Upper lobe of left lung (tissue), 4 donors: ENCODE data around the gene EHF.

ENCODE experiments used
- EP300 ChIP-seq, 4 donors: sonication (generic); formaldehyde crosslinking; IDR thresholded peaks; one replicate each; pipeline ENCODE4 v1.5.1; 2017; ENCODE audit warnings: antibody characterized with exemption in 4 of 4, control low read depth in 2 of 4
- POLR2A ChIP-seq, 4 donors: fragments of 450-650 bp; IDR thresholded peaks; one replicate each; pipeline ENCODE4 v1.5.1; 2016 to 2017; ENCODE audit warnings: antibody characterized with exemption in 4 of 4, mild to moderate bottlenecking in 2 of 4
- POLR2AphosphoS5 ChIP-seq, 2 donors: sonication (generic); formaldehyde crosslinking; IDR thresholded peaks; one replicate each; pipeline ENCODE4 v1.5.1; 2017; ENCODE audit warnings: antibody characterized with exemption in 2 of 2
- TF ChIP-seq, protein P1 (sequence below), 6 experiments: fragments of 450-650 bp in 4 of 6; fragments of 200-600 bp in 2 of 6; sonication (generic) in 2 of 6; IDR thresholded peaks; one replicate each; pipeline ENCODE4 v1.5.1; 2016 to 2019; ENCODE audit warnings: antibody characterized with exemption in 6 of 6

DNA sequence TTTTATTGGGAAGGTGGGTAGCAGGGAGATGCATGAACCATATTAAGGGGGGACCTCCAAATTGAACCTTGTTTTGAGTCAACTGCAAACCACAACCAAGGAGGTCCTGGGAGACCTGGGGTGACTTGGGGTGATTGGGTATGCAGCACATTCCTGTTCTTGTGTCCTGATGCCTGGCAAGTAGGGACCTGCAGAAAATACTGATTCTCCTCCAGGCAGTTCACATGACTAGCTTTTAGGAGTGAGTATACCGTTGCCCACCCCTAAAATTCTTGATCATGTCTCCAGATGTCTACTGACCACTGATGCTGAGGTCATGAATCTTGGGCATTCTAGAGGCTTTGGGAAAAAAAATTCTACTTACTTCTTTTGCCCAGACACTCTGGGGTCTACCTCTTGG, 6.3 kb downstream of the EHF start:
- TF ChIP-seq POLR2AphosphoS5 (IDR thresholded peaks at IDR 0.05) (no peak), POLR2A (IDR thresholded peaks at IDR 0.05) (no peak), EP300 (IDR thresholded peaks at IDR 0.05) (no peak)
- TF ChIP-seq, protein P1, sequence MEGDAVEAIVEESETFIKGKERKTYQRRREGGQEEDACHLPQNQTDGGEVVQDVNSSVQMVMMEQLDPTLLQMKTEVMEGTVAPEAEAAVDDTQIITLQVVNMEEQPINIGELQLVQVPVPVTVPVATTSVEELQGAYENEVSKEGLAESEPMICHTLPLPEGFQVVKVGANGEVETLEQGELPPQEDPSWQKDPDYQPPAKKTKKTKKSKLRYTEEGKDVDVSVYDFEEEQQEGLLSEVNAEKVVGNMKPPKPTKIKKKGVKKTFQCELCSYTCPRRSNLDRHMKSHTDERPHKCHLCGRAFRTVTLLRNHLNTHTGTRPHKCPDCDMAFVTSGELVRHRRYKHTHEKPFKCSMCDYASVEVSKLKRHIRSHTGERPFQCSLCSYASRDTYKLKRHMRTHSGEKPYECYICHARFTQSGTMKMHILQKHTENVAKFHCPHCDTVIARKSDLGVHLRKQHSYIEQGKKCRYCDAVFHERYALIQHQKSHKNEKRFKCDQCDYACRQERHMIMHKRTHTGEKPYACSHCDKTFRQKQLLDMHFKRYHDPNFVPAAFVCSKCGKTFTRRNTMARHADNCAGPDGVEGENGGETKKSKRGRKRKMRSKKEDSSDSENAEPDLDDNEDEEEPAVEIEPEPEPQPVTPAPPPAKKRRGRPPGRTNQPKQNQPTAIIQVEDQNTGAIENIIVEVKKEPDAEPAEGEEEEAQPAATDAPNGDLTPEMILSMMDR (IDR thresholded peaks at IDR 0.05) = no peak
